GM19025 (cell line): Measurements from ENCODE around the gene KARS1.

Experiments used
- ATAC-seq: cut with Tn5 transposase; IDR thresholded peaks from one replicate; pipeline ENCODE4 v1.9.1; 2021; ENCODE audit warnings: mild to moderate bottlenecking, low read depth, moderate library complexity; ENCODE audit not compliant: unreplicated experiment

Gene KARS1

GRCh38 chr16:75590920-75591843, 56.3 kb downstream of the KARS1 start:
- no peak for ATAC-seq

GRCh38 chr16:75589306-75589705, 58.2 kb downstream of the KARS1 start:
- ATAC-seq: no peak

GRCh38 chr16:75588716-75589115, 58.7 kb downstream of the KARS1 start:
- no peak for ATAC-seq

DNA sequence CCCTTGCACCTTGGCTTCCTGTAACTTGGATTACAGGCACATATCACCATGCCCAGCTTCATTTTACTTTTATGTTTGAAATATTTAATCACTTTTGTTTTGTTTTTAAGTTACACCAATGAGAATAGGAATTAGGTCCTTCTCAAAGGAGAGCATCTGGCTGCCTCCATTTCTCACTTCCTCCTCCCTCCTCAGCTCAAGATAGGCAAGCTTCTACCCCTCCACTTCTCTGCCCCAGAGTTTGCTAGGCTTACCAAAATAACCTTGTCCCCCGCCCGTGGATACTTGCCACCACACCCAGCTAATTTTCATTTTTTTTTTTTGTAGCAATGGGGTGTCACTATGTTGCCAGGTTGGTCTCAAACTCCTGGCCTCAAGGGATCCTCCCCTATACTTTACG, 63.4 kb downstream of the KARS1 start:
- ATAC-seq: peak; percentile 55

- no peak for ATAC-seq
Observed at GRCh38 chr16:75579281-75579834, 68.1 kb downstream of the KARS1 start.

DNA sequence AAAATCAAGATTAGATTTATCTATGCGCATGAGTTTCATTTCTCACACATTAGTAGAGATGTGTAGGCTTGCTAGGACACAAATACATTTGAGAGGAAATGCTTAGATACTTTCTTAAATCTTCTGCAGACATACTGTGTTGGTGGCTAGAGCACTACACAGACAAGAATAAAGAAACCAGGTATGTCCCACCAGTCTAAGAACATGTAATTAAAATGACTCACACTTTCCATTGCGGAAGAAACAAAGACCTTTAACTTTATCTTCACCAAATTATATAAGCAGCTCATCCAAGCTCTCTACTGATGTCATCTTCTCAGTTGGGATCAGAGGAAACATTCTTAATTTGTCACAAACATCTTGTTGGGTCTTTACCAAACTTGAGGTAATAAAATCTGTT, 68.7 kb downstream of the KARS1 start:
- no peak for ATAC-seq

DNA sequence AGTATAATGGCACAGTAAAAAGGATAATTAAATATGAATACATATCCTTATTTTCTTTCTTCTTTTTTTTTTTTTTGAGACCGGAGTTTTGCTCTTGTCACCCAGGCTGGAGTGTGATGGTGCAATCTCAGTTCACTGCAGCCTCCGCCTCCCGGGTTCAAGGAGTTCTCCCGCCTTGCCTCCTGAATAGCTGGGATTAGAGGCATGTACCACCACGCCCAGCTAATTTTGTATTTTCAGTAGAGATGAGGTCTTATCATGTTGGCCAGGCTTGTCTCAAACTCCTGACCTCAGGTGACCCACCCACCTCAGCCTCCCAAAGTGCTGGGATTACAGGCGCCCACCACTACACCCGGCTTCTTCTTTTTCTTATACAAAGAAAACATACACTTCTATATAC, 69.3 kb downstream of the KARS1 start:
- ATAC-seq: no peak
